ENCODE results near the gene MRRF. TPM values are rescaled to one million over a fixed set of nuclear protein-coding genes. Genes with fewer than 3 reads are reported as not detected.

The MRRF gene
- total and polyA plus RNA-seq, 7 experiments from 2014 or later = 18.6 to 35.8 (median 31.8) TPM

- Mint-ChIP-seq H3K36me3 (peaks cover 0 to 10% (median 6%) of the 10 kb centered on the region in 5 donors), H3K4me1 (peaks cover 0 to 6% (median 0%) of the 10 kb centered on the region in 7 donors), H3K9me3 (no peaks in the 10 kb centered on the region), H3K27me3 (no peaks in the 10 kb centered on the region), H3K4me3 (no peak overlapping the region), H3K27ac (peak overlapping the region in 2 of 9 donors; percentile 9 to 79)
- POLR2A ChIA-PET = no interaction called here
- no peak overlapping the region for H3K4me3 ChIP-seq (ENCODE audit: low read length)
- intact Hi-C loops (cut with micrococcal nuclease) = no loop called here
- no peaks in the 10 kb centered on the region for H3K27me3 ChIP-seq (ENCODE audit: control insufficient read depth in 2 of 2, insufficient read depth in 2 of 2, low read length in 2 of 2)
- no peaks in the 10 kb centered on the region for H3K9me3 ChIP-seq (ENCODE audit: control insufficient read depth in 2 of 3, low read length in 3 of 3)
- no peaks in the 10 kb centered on the region for H3K36me3 ChIP-seq (ENCODE audit: control insufficient read depth in 2 of 3, insufficient read depth in 3 of 3, low read length in 3 of 3)
- DNase-seq = no peak
- CTCF ChIA-PET = no interaction called here
- H3K4me1 ChIP-seq (ENCODE audit: control insufficient read depth in 2 of 2, insufficient read depth in 2 of 2, low read length in 2 of 2) = no peaks in the 10 kb centered on the region
- no peak for ATAC-seq
- H3K27ac ChIP-seq (ENCODE audit: low read depth, low read length) = no peak overlapping the region
Measured at GRCh38 chr9:122332644-122333043, 68.0 kb downstream of the MRRF start.

GRCh38 chr9:122333169-122333808 lies 68.6 kb downstream of the MRRF start:
- H3K27me3 ChIP-seq (ENCODE audit: control insufficient read depth in 2 of 2, insufficient read depth in 2 of 2, low read length in 2 of 2) = no peaks in the 10 kb centered on the region
- H3K9me3 Mint-ChIP-seq = no peaks in the 10 kb centered on the region
- H3K4me3 Mint-ChIP-seq = no peak overlapping the region
- no peaks in the 10 kb centered on the region for H3K9me3 ChIP-seq (ENCODE audit: control insufficient read depth in 2 of 3, low read length in 3 of 3)
- H3K36me3 Mint-ChIP-seq = peaks cover 0 to 10% (median 6%) of the 10 kb centered on the region in 5 donors
- no peak for DNase-seq
- POLR2A ChIA-PET = no interaction called here
- CTCF ChIA-PET = interaction anchor here (1.2 to 1.3 kb wide), 2 partner anchors 12 to 16 kb away, joined by 3 read pairs; no protein-coding TSS in a partner anchor
- H3K27me3 Mint-ChIP-seq = no peaks in the 10 kb centered on the region
- H3K36me3 ChIP-seq (ENCODE audit: control insufficient read depth in 2 of 3, insufficient read depth in 3 of 3, low read length in 3 of 3) = no peaks in the 10 kb centered on the region
- H3K27ac ChIP-seq (ENCODE audit: low read depth, low read length) = no peak overlapping the region
- peak overlapping the region in 3 of 9 donors; percentile 9 to 79 (median 17) for H3K27ac Mint-ChIP-seq
- intact Hi-C loops (cut with micrococcal nuclease) = no loop called here
- no peaks in the 10 kb centered on the region for H3K4me1 ChIP-seq (ENCODE audit: control insufficient read depth in 2 of 2, insufficient read depth in 2 of 2, low read length in 2 of 2)
- H3K4me3 ChIP-seq (ENCODE audit: low read length) = no peak overlapping the region
- peaks cover 0 to 6% (median 0%) of the 10 kb centered on the region in 7 donors for H3K4me1 Mint-ChIP-seq
- no peak for ATAC-seq

DNA sequence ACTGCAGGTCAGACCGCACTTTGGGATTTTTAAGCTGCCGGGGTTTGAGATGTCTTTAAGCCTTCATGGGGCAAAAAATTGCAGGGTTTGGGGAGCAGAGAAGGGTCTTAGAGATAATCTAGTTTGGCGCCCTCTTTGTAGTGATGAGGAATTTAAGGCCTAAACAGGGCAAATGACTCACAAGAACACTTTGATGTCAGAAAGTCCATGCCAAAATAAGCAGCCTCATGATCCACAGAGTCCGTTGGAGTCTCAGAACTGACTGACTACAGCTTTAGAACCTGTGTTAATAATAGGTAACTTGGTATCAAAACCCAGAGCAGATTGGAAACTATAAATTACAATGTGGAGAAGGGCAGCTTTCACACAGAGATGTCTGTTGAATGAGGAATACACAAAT lies 70.2 kb downstream of the MRRF start:
- Histone ChIP-seq H3K27me3 (ENCODE audit: control insufficient read depth in 2 of 2, insufficient read depth in 2 of 2, low read length in 2 of 2) (no peaks in the 10 kb centered on the region), H3K9me3 (ENCODE audit: control insufficient read depth in 2 of 3, low read length in 3 of 3) (no peaks in the 10 kb centered on the region), H3K4me3 (ENCODE audit: low read length) (no peak overlapping the region), H3K27ac (ENCODE audit: low read depth, low read length) (no peak overlapping the region), H3K36me3 (ENCODE audit: control insufficient read depth in 2 of 3, insufficient read depth in 3 of 3, low read length in 3 of 3) (no peaks in the 10 kb centered on the region), H3K4me1 (ENCODE audit: control insufficient read depth in 2 of 2, insufficient read depth in 2 of 2, low read length in 2 of 2) (no peaks in the 10 kb centered on the region)
- peaks cover 0 to 6% (median 0%) of the 10 kb centered on the region in 7 donors for H3K4me1 Mint-ChIP-seq
- POLR2A ChIA-PET = no interaction called here
- intact Hi-C loops (cut with micrococcal nuclease) = no loop called here
- CTCF ChIA-PET = no interaction called here
- no peak for ATAC-seq
- no peaks in the 10 kb centered on the region for H3K9me3 Mint-ChIP-seq
- peaks cover 0 to 8% (median 0%) of the 10 kb centered on the region in 5 donors for H3K27me3 Mint-ChIP-seq
- no peak for DNase-seq
- no peaks in the 10 kb centered on the region for H3K36me3 Mint-ChIP-seq
- H3K27ac Mint-ChIP-seq = no peak overlapping the region
- H3K4me3 Mint-ChIP-seq = no peak overlapping the region

DNA sequence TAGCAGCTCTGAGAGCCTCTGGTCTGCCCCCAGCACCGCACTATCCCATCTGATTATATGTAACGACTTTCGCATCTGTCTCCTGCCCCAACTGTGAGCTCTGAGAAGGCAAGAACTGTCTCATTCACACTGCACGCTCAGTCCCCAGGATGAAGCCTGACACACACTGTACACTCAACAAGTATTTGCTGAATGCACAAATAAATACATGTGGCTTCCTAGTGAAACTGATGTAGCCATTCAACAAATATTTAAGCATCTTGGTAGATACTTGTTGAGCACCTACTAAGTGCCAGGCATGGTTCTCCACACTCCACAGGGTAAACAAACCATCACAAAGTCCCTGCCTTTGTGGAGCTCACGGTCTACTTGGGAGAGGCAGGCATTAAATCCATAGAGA lies 71.5 kb downstream of the MRRF start:
- ChIA-PET POLR2A (no interaction called here), CTCF (no interaction called here)
- Mint-ChIP-seq H3K4me1 (peaks cover 0 to 6% (median 0%) of the 10 kb centered on the region in 7 donors), H3K4me3 (no peak overlapping the region), H3K27me3 (peaks cover 0 to 10% (median 0%) of the 10 kb centered on the region in 5 donors), H3K27ac (no peak overlapping the region), H3K9me3 (no peaks in the 10 kb centered on the region), H3K36me3 (no peaks in the 10 kb centered on the region)
- Histone ChIP-seq H3K36me3 (ENCODE audit: control insufficient read depth in 2 of 3, insufficient read depth in 3 of 3, low read length in 3 of 3) (no peaks in the 10 kb centered on the region), H3K4me3 (ENCODE audit: low read length) (no peak overlapping the region), H3K27ac (ENCODE audit: low read depth, low read length) (no peak overlapping the region), H3K4me1 (ENCODE audit: control insufficient read depth in 2 of 2, insufficient read depth in 2 of 2, low read length in 2 of 2) (no peaks in the 10 kb centered on the region), H3K27me3 (ENCODE audit: control insufficient read depth in 2 of 2, insufficient read depth in 2 of 2, low read length in 2 of 2) (no peaks in the 10 kb centered on the region), H3K9me3 (ENCODE audit: control insufficient read depth in 2 of 3, low read length in 3 of 3) (no peaks in the 10 kb centered on the region)
- ATAC-seq (no peak), DNase-seq (no peak)
- intact Hi-C loops (cut with micrococcal nuclease) = no loop called here

DNA sequence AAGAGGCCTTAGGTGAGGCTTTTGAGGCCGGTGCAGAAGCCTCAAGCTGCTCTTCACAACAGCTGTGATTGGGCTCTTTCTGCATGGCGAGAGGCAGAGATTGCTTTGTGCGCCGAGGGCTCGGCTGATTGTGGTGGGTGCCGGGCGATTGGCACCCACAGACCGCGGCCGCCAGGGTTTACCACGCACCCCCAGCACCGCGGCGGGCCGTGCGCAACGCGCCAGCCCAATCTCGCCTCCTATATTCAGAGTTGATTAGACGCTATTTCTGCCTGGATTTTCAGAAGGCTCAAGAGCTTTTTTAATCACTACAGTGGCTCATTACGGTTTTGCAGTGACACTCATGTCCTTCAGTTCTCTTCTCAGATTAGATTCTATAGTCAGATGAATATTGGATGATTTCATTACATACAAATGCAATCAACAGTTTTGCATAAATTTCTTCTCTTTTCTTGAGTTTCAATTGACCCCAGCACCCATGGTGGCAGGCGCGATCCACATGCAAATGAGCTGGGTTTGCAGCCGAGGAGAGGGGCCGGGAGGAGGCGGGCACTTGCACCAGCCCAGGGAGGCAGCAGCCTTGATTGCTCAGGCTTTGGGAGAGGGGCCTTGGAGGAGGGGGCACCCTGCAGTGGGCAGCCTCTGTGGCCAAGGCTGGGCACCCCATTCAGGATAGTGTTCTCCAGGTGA lies 72.3 kb downstream of the MRRF start:
- Histone ChIP-seq H3K36me3 (ENCODE audit: control insufficient read depth in 2 of 3, insufficient read depth in 3 of 3, low read length in 3 of 3) (no peaks in the 10 kb centered on the region), H3K9me3 (ENCODE audit: control insufficient read depth in 2 of 3, low read length in 3 of 3) (no peaks in the 10 kb centered on the region), H3K4me3 (ENCODE audit: low read length) (no peak overlapping the region), H3K27ac (ENCODE audit: low read depth, low read length) (no peak overlapping the region), H3K4me1 (ENCODE audit: control insufficient read depth in 2 of 2, insufficient read depth in 2 of 2, low read length in 2 of 2) (no peaks in the 10 kb centered on the region), H3K27me3 (ENCODE audit: control insufficient read depth in 2 of 2, insufficient read depth in 2 of 2, low read length in 2 of 2) (no peaks in the 10 kb centered on the region)
- ChIA-PET POLR2A (no interaction called here), CTCF (interaction anchor here (0.6 to 1.3 kb wide), 2 partner anchors 13 to 242 kb away, joined by 3 read pairs; no protein-coding TSS in a partner anchor)
- peaks cover 0 to 10% (median 0%) of the 10 kb centered on the region in 5 donors for H3K27me3 Mint-ChIP-seq
- no peak overlapping the region for H3K4me3 Mint-ChIP-seq
- no peaks in the 10 kb centered on the region for H3K9me3 Mint-ChIP-seq
- H3K4me1 Mint-ChIP-seq = peaks cover 0 to under 1% (median 0%) of the 10 kb centered on the region in 7 donors
- no peak for DNase-seq
- intact Hi-C loops (cut with micrococcal nuclease) = no loop called here
- no peak for ATAC-seq
- no peaks in the 10 kb centered on the region for H3K36me3 Mint-ChIP-seq
- H3K27ac Mint-ChIP-seq = no peak overlapping the region

DNA sequence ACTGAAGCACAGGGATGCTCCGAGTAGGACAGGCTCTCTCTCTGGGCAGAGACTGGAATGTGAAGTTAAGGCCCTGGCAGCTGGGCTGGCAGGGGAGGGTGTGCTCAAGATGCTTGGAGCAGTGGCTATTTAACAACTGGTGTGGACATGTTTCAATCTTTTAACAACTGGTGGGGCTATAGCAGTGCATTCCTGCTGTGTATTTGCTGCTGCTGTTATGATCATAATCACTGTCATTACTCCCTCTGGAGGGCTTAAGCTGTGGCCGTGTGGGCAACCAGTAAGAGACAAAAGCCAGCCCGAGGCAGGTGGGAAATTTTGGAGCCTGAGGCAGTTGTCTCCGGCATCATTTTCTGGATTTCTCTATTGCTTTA lies 72.9 kb downstream of the MRRF start:
- Histone ChIP-seq H3K27ac (ENCODE audit: low read depth, low read length) (no peak overlapping the region), H3K9me3 (ENCODE audit: control insufficient read depth in 2 of 3, low read length in 3 of 3) (no peaks in the 10 kb centered on the region), H3K36me3 (ENCODE audit: control insufficient read depth in 2 of 3, insufficient read depth in 3 of 3, low read length in 3 of 3) (no peaks in the 10 kb centered on the region), H3K27me3 (ENCODE audit: control insufficient read depth in 2 of 2, insufficient read depth in 2 of 2, low read length in 2 of 2) (no peaks in the 10 kb centered on the region), H3K4me1 (ENCODE audit: control insufficient read depth in 2 of 2, insufficient read depth in 2 of 2, low read length in 2 of 2) (no peaks in the 10 kb centered on the region), H3K4me3 (ENCODE audit: low read length) (no peak overlapping the region)
- no peak for DNase-seq
- intact Hi-C loops (cut with micrococcal nuclease) = no loop called here
- POLR2A ChIA-PET = no interaction called here
- H3K27me3 Mint-ChIP-seq = peaks cover 0 to 10% (median 0%) of the 10 kb centered on the region in 5 donors
- H3K4me3 Mint-ChIP-seq = no peak overlapping the region
- H3K27ac Mint-ChIP-seq = no peak overlapping the region
- no peaks in the 10 kb centered on the region for H3K9me3 Mint-ChIP-seq
- no peaks in the 10 kb centered on the region for H3K36me3 Mint-ChIP-seq
- ATAC-seq = no peak
- CTCF ChIA-PET = interaction anchor here (1.3 kb wide), 1 partner anchor 13 kb away, joined by 3 read pairs; no protein-coding TSS in a partner anchor
- no peaks in the 10 kb centered on the region for H3K4me1 Mint-ChIP-seq

GRCh38 chr9:122338536-122338935 lies 73.9 kb downstream of the MRRF start:
- Mint-ChIP-seq H3K27me3 (peaks cover 0 to 10% (median 0%) of the 10 kb centered on the region in 5 donors), H3K27ac (no peak overlapping the region), H3K4me1 (no peaks in the 10 kb centered on the region), H3K4me3 (no peak overlapping the region), H3K36me3 (no peaks in the 10 kb centered on the region), H3K9me3 (no peaks in the 10 kb centered on the region)
- CTCF ChIA-PET = no interaction called here
- Histone ChIP-seq H3K27ac (ENCODE audit: low read depth, low read length) (no peak overlapping the region), H3K27me3 (ENCODE audit: control insufficient read depth in 2 of 2, insufficient read depth in 2 of 2, low read length in 2 of 2) (no peaks in the 10 kb centered on the region), H3K9me3 (ENCODE audit: control insufficient read depth in 2 of 3, low read length in 3 of 3) (no peaks in the 10 kb centered on the region), H3K36me3 (ENCODE audit: control insufficient read depth in 2 of 3, insufficient read depth in 3 of 3, low read length in 3 of 3) (no peaks in the 10 kb centered on the region), H3K4me1 (ENCODE audit: control insufficient read depth in 2 of 2, insufficient read depth in 2 of 2, low read length in 2 of 2) (no peaks in the 10 kb centered on the region), H3K4me3 (ENCODE audit: low read length) (no peak overlapping the region)
- intact Hi-C loops (cut with micrococcal nuclease) = no loop called here
- POLR2A ChIA-PET = no interaction called here
- no peak for DNase-seq
- ATAC-seq = no peak
